ENCODE measurements around the gene PAM16. TPM values are rescaled to one million over a fixed set of nuclear protein-coding genes. Genes with fewer than 3 reads are reported as not detected.

The PAM16 gene
- total and polyA plus RNA-seq, 8 donors = 4.7 to 218 (median 52.1) TPM

GRCh38 chr16:4333308-4333638 lies 17.8 kb downstream of the PAM16 start:
- H3K9me3 ChIP-seq = no peaks in the 10 kb centered on the region
- no peaks in the 10 kb centered on the region for H3K27me3 ChIP-seq
- WGBS, 5 donors = 80 to 90% (median 85%) methylated on average over 8 to 9 of the region's 9 CpGs
- DNase-seq = no peak
- no peak overlapping the region for H3K27ac ChIP-seq
- peaks cover 27 to 60% (median 49%) of the 10 kb centered on the region in 4 donors for H3K36me3 ChIP-seq
- no peak overlapping the region for H3K4me3 ChIP-seq
- TF ChIP-seq EP300 (IDR thresholded peaks at IDR 0.05) (no peak), POLR2A (IDR thresholded peaks at IDR 0.05) (no peak), POLR2AphosphoS5 (IDR thresholded peaks at IDR 0.05) (no peak), CTCF (IDR thresholded peaks at IDR 0.05) (no peak)
- peaks cover 17 to 25% (median 20%) of the 10 kb centered on the region in 4 donors for H3K4me1 ChIP-seq
- intact Hi-C loops (cut with DNase I; ENCODE audit: low total_unique reads) = no loop called here

- intact Hi-C loops (cut with DNase I; ENCODE audit: low total_unique reads) = no loop called here
- Histone ChIP-seq H3K9me3 (no peaks in the 10 kb centered on the region), H3K4me1 (peaks cover 22 to 30% (median 25%) of the 10 kb centered on the region in 4 donors), H3K27ac (no peak overlapping the region), H3K27me3 (peaks cover 0 to 3% (median 0%) of the 10 kb centered on the region in 3 donors), H3K4me3 (no peak overlapping the region), H3K36me3 (peaks cover 27 to 55% (median 44%) of the 10 kb centered on the region in 4 donors)
- no peak for TF ChIP-seq EP300 (IDR thresholded peaks at IDR 0.05)
- no peak for TF ChIP-seq POLR2AphosphoS5 (IDR thresholded peaks at IDR 0.05)
- TF ChIP-seq CTCF (IDR thresholded peaks at IDR 0.05) = no peak
- TF ChIP-seq POLR2A (IDR thresholded peaks at IDR 0.05) = no peak
- WGBS, 5 donors = 84 to 93% (median 89%) methylated on average over 6 to 19 of the region's 19 CpGs
- DNase-seq = no peak
Measured at GRCh38 chr16:4332623-4333307, 18.4 kb downstream of the PAM16 start.

GRCh38 chr16:4332083-4332482 lies 19.0 kb downstream of the PAM16 start:
- Histone ChIP-seq H3K9me3 (no peaks in the 10 kb centered on the region), H3K4me3 (no peak overlapping the region), H3K27ac (no peak overlapping the region), H3K4me1 (peaks cover 29 to 37% (median 32%) of the 10 kb centered on the region in 4 donors), H3K27me3 (peaks cover 0 to 8% (median 0%) of the 10 kb centered on the region in 3 donors), H3K36me3 (peaks cover 25 to 48% (median 37%) of the 10 kb centered on the region in 4 donors)
- intact Hi-C loops (cut with DNase I; ENCODE audit: low total_unique reads) = no loop called here
- WGBS, 5 donors = 76 to 92% (median 86%) methylated on average over 12 to 14 of the region's 14 CpGs
- DNase-seq = no peak
- no peak for TF ChIP-seq POLR2A (IDR thresholded peaks at IDR 0.05)
- no peak for TF ChIP-seq CTCF (IDR thresholded peaks at IDR 0.05)
- TF ChIP-seq POLR2AphosphoS5 (IDR thresholded peaks at IDR 0.05) = no peak
- no peak for TF ChIP-seq EP300 (IDR thresholded peaks at IDR 0.05)

GRCh38 chr16:4330277-4330874 lies 20.7 kb downstream of the PAM16 start:
- no peak overlapping the region for H3K4me3 ChIP-seq
- intact Hi-C loops (cut with DNase I; ENCODE audit: low total_unique reads) = no loop called here
- H3K9me3 ChIP-seq = no peaks in the 10 kb centered on the region
- peak; percentile 89 for DNase-seq
- peaks cover 33 to 52% (median 44%) of the 10 kb centered on the region in 4 donors for H3K4me1 ChIP-seq
- peaks cover 0 to 8% (median 0%) of the 10 kb centered on the region in 3 donors for H3K27me3 ChIP-seq
- H3K27ac ChIP-seq = peak overlapping the region in 3 of 5 donors; percentile 79 to 87 (median 81)
- 39 to 47% (median 45%) methylated on average over 12 to 14 of the region's 14 CpGs for WGBS, 5 donors
- H3K36me3 ChIP-seq = peaks cover 8 to 31% (median 20%) of the 10 kb centered on the region in 4 donors
- TF ChIP-seq POLR2AphosphoS5 (IDR thresholded peaks at IDR 0.05) (peak in 1 of 3 donors; percentile 44), EP300 (IDR thresholded peaks at IDR 0.05) (no peak), CTCF (IDR thresholded peaks at IDR 0.05) (peak in 6 of 7 experiments; percentile 22 to 97 (median 94))
